ENCODE measurements around the gene GNAZ. TPM values are rescaled to one million over a fixed set of nuclear protein-coding genes. Genes with fewer than 3 reads are reported as not detected.

The GNAZ gene
- total RNA-seq, 1 experiment from 2014 or later = 0.48 TPM

- no peak for TF ChIP-seq CTCF (IDR thresholded peaks at IDR 0.05; ENCODE audit: insufficient read depth in 1 of 2, low read depth in 1 of 2, low read length in 1 of 2, severe bottlenecking in 1 of 2, unreplicated experiment in 1 of 2)
- H3K27me3 Mint-ChIP-seq (ENCODE audit: insufficient read depth, unreplicated experiment) = no peaks in the 10 kb centered on the region
- ChIA-PET POLR2A (no interaction called here), CTCF (no interaction called here)
- H3K9me3 ChIP-seq = no peaks in the 10 kb centered on the region
- intact Hi-C loops (cut with micrococcal nuclease; ENCODE audit: unreplicated experiment) = no loop called here
- H3K4me3 Mint-ChIP-seq (ENCODE audit: unreplicated experiment) = no peak overlapping the region
- no peaks in the 10 kb centered on the region; the same call in 1 of the 2 replicates for H3K27me3 ChIP-seq (replicated peaks; ENCODE audit: control insufficient read depth, insufficient read depth, low read length)
- no peak overlapping the region for H3K4me3 ChIP-seq (ENCODE audit: low read depth, low read length)
- no peaks in the 10 kb centered on the region for H3K9me3 Mint-ChIP-seq (ENCODE audit: unreplicated experiment)
- H3K27ac Mint-ChIP-seq (ENCODE audit: unreplicated experiment) = no peak overlapping the region
- no peaks in the 10 kb centered on the region for H3K36me3 Mint-ChIP-seq (ENCODE audit: insufficient read depth, unreplicated experiment)
- DNase-seq = no peak
- BruUV-seq (replicated peaks) = no TSS peak
- no peaks in the 10 kb centered on the region for H3K36me3 ChIP-seq (ENCODE audit: control insufficient read depth, insufficient read depth, low read length)
- H3K4me1 Mint-ChIP-seq (ENCODE audit: low read depth, unreplicated experiment) = no peaks in the 10 kb centered on the region
- H3K4me1 ChIP-seq = no peaks in the 10 kb centered on the region
Measured at GRCh38 chr22:23089633-23090456, 19.5 kb downstream of the GNAZ start.

GRCh38 chr22:23090457-23090835 is 20.1 kb downstream of the GNAZ start:
- BruUV-seq (replicated peaks) = no TSS peak
- H3K4me3 Mint-ChIP-seq (ENCODE audit: unreplicated experiment) = no peak overlapping the region
- ChIA-PET CTCF (no interaction called here), POLR2A (no interaction called here)
- no peaks in the 10 kb centered on the region for H3K36me3 ChIP-seq (ENCODE audit: control insufficient read depth, insufficient read depth, low read length)
- H3K27ac Mint-ChIP-seq (ENCODE audit: unreplicated experiment) = no peak overlapping the region
- H3K4me1 Mint-ChIP-seq (ENCODE audit: low read depth, unreplicated experiment) = no peaks in the 10 kb centered on the region
- H3K4me1 ChIP-seq = no peaks in the 10 kb centered on the region
- no peak overlapping the region for H3K4me3 ChIP-seq (ENCODE audit: low read depth, low read length)
- no peaks in the 10 kb centered on the region for H3K9me3 Mint-ChIP-seq (ENCODE audit: unreplicated experiment)
- H3K27me3 Mint-ChIP-seq (ENCODE audit: insufficient read depth, unreplicated experiment) = no peaks in the 10 kb centered on the region
- TF ChIP-seq CTCF (IDR thresholded peaks at IDR 0.05; ENCODE audit: insufficient read depth in 1 of 2, low read depth in 1 of 2, low read length in 1 of 2, severe bottlenecking in 1 of 2, unreplicated experiment in 1 of 2) = no peak
- no peaks in the 10 kb centered on the region for H3K9me3 ChIP-seq
- H3K36me3 Mint-ChIP-seq (ENCODE audit: insufficient read depth, unreplicated experiment) = no peaks in the 10 kb centered on the region
- intact Hi-C loops (cut with micrococcal nuclease; ENCODE audit: unreplicated experiment) = no loop called here
- no peak for DNase-seq
- H3K27me3 ChIP-seq (replicated peaks; ENCODE audit: control insufficient read depth, insufficient read depth, low read length) = no peaks in the 10 kb centered on the region; the same call in 1 of the 2 replicates

GRCh38 chr22:23091760-23092159 is 21.4 kb downstream of the GNAZ start:
- POLR2A ChIA-PET = no interaction called here
- Histone ChIP-seq H3K36me3 (ENCODE audit: control insufficient read depth, insufficient read depth, low read length) (no peaks in the 10 kb centered on the region), H3K4me1 (no peaks in the 10 kb centered on the region), H3K9me3 (no peaks in the 10 kb centered on the region), H3K4me3 (ENCODE audit: low read depth, low read length) (no peak overlapping the region), H3K27me3 (replicated peaks; ENCODE audit: control insufficient read depth, insufficient read depth, low read length) (no peaks in the 10 kb centered on the region; the same call in 1 of the 2 replicates)
- H3K9me3 Mint-ChIP-seq (ENCODE audit: unreplicated experiment) = no peaks in the 10 kb centered on the region
- no TSS peak for BruUV-seq (replicated peaks)
- CTCF ChIA-PET = no interaction called here
- H3K36me3 Mint-ChIP-seq (ENCODE audit: insufficient read depth, unreplicated experiment) = no peaks in the 10 kb centered on the region
- intact Hi-C loops (cut with micrococcal nuclease; ENCODE audit: unreplicated experiment) = no loop called here
- no peaks in the 10 kb centered on the region for H3K4me1 Mint-ChIP-seq (ENCODE audit: low read depth, unreplicated experiment)
- H3K27me3 Mint-ChIP-seq (ENCODE audit: insufficient read depth, unreplicated experiment) = no peaks in the 10 kb centered on the region
- no peak for DNase-seq
- TF ChIP-seq CTCF (IDR thresholded peaks at IDR 0.05; ENCODE audit: insufficient read depth in 1 of 2, low read depth in 1 of 2, low read length in 1 of 2, severe bottlenecking in 1 of 2, unreplicated experiment in 1 of 2) = no peak
- H3K4me3 Mint-ChIP-seq (ENCODE audit: unreplicated experiment) = no peak overlapping the region
- no peak overlapping the region for H3K27ac Mint-ChIP-seq (ENCODE audit: unreplicated experiment)
